Measurements from ENCODE around the gene CYP27B1.
A peak's percentile ranks its signal among the peaks of the same experiment; 100 is the strongest.
"Not testable (repeated sequence)": the region's sequence is repeated elsewhere in the genome, so short reads cannot be mapped to it uniquely, and the experiment has no call there.

Gene CYP27B1

GRCh38 chr12:57777911-57778310, 11.0 kb upstream of the CYP27B1 start:
- H3K27ac ChIP-seq: no peak overlapping the region
- TF ChIP-seq ZFX (IDR thresholded peaks at IDR 0.05) (no peak), CTCF (conservative IDR thresholded peaks at IDR 0.05) (no peak)

DNA sequence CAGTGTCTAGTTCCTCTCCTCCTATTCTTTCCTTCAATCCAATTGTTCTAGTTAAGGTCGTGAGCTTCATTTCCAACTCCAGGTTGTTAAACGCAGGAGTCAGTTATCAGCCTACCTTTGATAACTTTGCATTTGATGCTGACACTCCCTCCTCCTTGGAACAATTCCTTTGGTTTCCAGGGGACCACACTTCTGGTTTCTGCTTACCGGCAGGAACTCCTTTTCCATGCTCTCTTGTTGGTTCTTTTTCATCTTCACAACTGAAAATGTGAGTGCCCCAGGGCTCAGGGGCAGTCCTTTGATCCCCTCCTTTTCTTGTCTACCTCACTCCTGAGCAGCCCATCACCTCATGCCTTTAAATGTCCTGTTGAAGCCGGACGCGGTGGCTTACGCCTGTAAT, 10.5 kb upstream of the CYP27B1 start:
- H3K27ac ChIP-seq: no peak overlapping the region
- TF ChIP-seq CTCF (conservative IDR thresholded peaks at IDR 0.05) (no peak), ZFX (IDR thresholded peaks at IDR 0.05) (no peak)

DNA sequence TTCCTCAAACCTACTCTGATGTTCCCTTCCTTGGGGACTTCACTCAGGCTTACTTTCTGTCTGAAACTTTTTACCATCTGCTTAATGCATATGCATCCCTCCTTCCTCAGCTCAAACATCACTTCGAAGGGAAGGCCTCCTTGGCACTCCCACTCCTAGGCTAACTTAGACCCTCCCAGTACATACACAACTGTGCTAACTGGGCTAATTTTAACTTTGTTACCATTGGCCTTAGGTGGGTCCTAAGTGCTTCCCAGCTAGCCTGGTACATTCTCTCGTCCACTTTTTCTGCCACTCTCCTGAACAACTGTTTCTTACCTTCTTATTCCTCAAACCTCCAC, 9.3 kb upstream of the CYP27B1 start:
- no peak overlapping the region for H3K27ac ChIP-seq
- TF ChIP-seq CTCF (conservative IDR thresholded peaks at IDR 0.05): no peak; the same call in 1 of the 2 replicates
- no peak for TF ChIP-seq ZFX (IDR thresholded peaks at IDR 0.05)

- no peak overlapping the region for H3K27ac ChIP-seq
- TF ChIP-seq CTCF (conservative IDR thresholded peaks at IDR 0.05): no peak; the same call in 1 of the 2 replicates
- TF ChIP-seq ZFX (IDR thresholded peaks at IDR 0.05): no peak
These were observed 8.8 kb upstream of the CYP27B1 start for GRCh38 chr12:57775563-57776246.

- no peak overlapping the region for H3K27ac ChIP-seq
- TF ChIP-seq CTCF (conservative IDR thresholded peaks at IDR 0.05) (no peak), ZFX (IDR thresholded peaks at IDR 0.05) (no peak)
These were observed 8.2 kb upstream of the CYP27B1 start for GRCh38 chr12:57775044-57775443.

DNA sequence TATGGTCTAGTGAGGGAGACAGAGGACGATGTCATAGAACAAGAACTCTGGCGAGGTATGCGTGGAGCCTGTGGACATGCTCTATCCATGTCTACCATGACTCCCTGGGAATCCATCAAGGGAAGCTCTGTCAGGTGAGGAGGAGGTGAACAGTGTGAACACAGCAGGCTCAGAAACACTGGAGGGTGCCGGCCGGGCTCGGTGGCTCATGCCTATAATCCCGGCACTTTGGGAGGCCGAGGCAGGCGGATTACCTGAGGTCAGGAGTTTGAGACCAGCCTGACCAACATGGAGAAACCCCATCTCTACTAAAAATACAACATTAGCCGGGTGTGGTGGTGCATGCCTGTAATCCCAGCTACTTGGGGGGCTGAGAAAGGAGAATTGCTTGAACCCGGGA, 7.8 kb upstream of the CYP27B1 start:
- not testable (repeated sequence) for H3K27ac ChIP-seq

DNA sequence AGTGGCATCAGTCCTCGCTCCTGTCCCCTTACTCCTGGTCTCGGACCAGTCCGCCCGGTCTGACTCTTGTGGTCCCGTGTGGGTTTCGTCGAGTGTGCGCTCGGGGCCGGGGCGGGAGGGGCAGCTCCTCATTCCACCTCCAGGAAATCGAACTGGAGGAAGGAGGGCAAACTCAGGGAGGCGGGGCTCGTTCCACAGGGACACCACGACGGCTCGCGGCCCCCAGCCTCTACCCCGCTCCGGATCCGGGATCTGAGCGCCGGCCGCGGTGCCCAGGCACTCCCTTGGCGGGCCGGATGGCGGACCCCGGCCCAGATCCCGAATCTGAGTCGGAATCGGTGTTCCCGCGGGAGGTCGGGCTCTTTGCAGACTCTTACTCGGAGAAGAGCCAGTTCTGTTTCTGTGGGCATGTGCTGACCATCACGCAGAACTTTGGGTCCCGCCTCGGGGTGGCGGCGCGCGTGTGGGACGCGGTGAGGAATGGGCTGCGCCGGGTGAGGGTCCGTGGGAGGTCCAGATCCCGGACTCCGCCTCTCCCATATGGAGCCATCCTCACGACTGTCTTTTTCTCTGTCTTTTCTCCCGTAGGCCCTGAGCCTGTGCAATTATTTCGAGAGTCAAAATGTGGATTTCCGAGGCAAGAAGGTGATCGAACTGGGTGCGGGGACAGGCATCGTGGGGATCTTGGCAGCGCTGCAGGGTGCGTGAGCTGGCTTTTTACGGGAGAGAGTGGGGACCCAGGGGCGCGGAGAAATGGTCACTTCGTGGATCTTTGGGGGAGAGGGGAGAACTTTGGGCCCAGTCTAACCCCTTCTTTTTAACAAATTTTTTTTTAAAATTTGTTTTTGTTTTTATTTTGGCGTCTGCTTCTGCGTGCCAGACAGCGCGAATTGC, 5.8 kb upstream of the CYP27B1 start, which contains the start of gene EEF1AKMT3:
Gene EEF1AKMT3, plus strand, starts transcription at position 186 of the 894 bp plus-strand sequence. Its CDS starts 111 bp downstream, at position 297.
- H3K27ac ChIP-seq: peak within 1 kb of the TSS; percentile 97

More for the DNA sequence above, 5.8 kb upstream of the CYP27B1 start, which contains the start of gene EEF1AKMT3:
- TF ChIP-seq ZFX (IDR thresholded peaks at IDR 0.05): peak; percentile 60; the same call in 1 of the 2 replicates
- no peak for TF ChIP-seq CTCF (conservative IDR thresholded peaks at IDR 0.05)
